Measurements from ENCODE around the gene KMT5C.
A peak's percentile ranks its signal among the peaks of the same experiment; 100 is the strongest.

KMT5C gene

GRCh38 chr19:55340784-55341147 is 1.1 kb downstream of the KMT5C start (continued):
- TF ChIP-seq TSHZ1 (tag by site-specific recombination; IDR thresholded peaks at IDR 0.05; ENCODE audit: borderline replicate concordance), result no peak
- no peak for TF ChIP-seq ZNF121 (tag by site-specific recombination; IDR thresholded peaks at IDR 0.05)
- TF ChIP-seq ZNF785 (tag by site-specific recombination; IDR thresholded peaks at IDR 0.05), result no peak
- TF ChIP-seq MYNN (tag by site-specific recombination; IDR thresholded peaks at IDR 0.05; ENCODE audit: borderline replicate concordance), result no peak
- no peak for TF ChIP-seq ZNF560 (tag by site-specific recombination; IDR thresholded peaks at IDR 0.05; ENCODE audit: borderline replicate concordance)
- TF ChIP-seq ZSCAN23 (tag by site-specific recombination; IDR thresholded peaks at IDR 0.05), result no peak
- TF ChIP-seq ZNF76 (tag by site-specific recombination; IDR thresholded peaks at IDR 0.05; ENCODE audit: borderline replicate concordance, low read depth), result no peak
- no peak for TF ChIP-seq ZNF561 (tag by site-specific recombination; IDR thresholded peaks at IDR 0.05; ENCODE audit: borderline replicate concordance)
- TF ChIP-seq ZNF202 (tag by site-specific recombination; IDR thresholded peaks at IDR 0.05; ENCODE audit: borderline replicate concordance), result no peak
- no peak for TF ChIP-seq ZSCAN4 (tag by site-specific recombination; IDR thresholded peaks at IDR 0.05)
- TF ChIP-seq BCL6B (tag by site-specific recombination; IDR thresholded peaks at IDR 0.05), result no peak
- TF ChIP-seq ZIC2 (tag by site-specific recombination; IDR thresholded peaks at IDR 0.05), result peak; percentile 100
- TF ChIP-seq KLF9 (tag by site-specific recombination; IDR thresholded peaks at IDR 0.05; ENCODE audit: low read depth), result 0 out of 2 replicates have a peak, but pooled peaks have one; percentile 12
- TF ChIP-seq PBX3 (CRISPR knock-in tag; IDR thresholded peaks at IDR 0.05), result 0 out of 2 replicates have a peak, but pooled peaks have one; percentile 23
- TF ChIP-seq ZNF530 (tag by site-specific recombination; IDR thresholded peaks at IDR 0.05; ENCODE audit: low read depth), result no peak
- TF ChIP-seq, protein P1, sequence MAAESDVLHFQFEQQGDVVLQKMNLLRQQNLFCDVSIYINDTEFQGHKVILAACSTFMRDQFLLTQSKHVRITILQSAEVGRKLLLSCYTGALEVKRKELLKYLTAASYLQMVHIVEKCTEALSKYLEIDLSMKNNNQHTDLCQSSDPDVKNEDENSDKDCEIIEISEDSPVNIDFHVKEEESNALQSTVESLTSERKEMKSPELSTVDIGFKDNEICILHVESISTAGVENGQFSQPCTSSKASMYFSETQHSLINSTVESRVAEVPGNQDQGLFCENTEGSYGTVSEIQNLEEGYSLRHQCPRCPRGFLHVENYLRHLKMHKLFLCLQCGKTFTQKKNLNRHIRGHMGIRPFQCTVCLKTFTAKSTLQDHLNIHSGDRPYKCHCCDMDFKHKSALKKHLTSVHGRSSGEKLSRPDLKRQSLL (tag by site-specific recombination; IDR thresholded peaks at IDR 0.05), result no peak
- no peak for TF ChIP-seq SALL2 (tag by site-specific recombination; IDR thresholded peaks at IDR 0.05; ENCODE audit: borderline replicate concordance)
- TF ChIP-seq ZNF792 (tag by site-specific recombination; IDR thresholded peaks at IDR 0.05), result no peak
- TF ChIP-seq, protein P2, sequence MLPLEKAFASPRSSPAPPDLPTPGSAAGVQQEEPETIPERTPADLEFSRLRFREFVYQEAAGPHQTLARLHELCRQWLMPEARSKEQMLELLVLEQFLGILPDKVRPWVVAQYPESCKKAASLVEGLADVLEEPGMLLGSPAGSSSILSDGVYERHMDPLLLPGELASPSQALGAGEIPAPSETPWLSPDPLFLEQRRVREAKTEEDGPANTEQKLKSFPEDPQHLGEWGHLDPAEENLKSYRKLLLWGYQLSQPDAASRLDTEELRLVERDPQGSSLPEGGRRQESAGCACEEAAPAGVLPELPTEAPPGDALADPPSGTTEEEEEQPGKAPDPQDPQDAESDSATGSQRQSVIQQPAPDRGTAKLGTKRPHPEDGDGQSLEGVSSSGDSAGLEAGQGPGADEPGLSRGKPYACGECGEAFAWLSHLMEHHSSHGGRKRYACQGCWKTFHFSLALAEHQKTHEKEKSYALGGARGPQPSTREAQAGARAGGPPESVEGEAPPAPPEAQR (tag by site-specific recombination; IDR thresholded peaks at IDR 0.05), result no peak
- TF ChIP-seq ZNF19 (tag by site-specific recombination; IDR thresholded peaks at IDR 0.05; ENCODE audit: low read depth), result no peak
- no peak for TF ChIP-seq ZEB2 (tag by site-specific recombination; IDR thresholded peaks at IDR 0.05)
- no peak for TF ChIP-seq ZNF791 (tag by site-specific recombination; IDR thresholded peaks at IDR 0.05)
- peak; percentile 59; the same call in 1 of the 2 replicates for TF ChIP-seq BCL11B (tag by site-specific recombination; IDR thresholded peaks at IDR 0.05; ENCODE audit: low read depth)
- TF ChIP-seq ZNF600 (tag by site-specific recombination; IDR thresholded peaks at IDR 0.05), result 0 out of 2 replicates have a peak, but pooled peaks have one; percentile 15
- TF ChIP-seq REPIN1 (tag by site-specific recombination; IDR thresholded peaks at IDR 0.05; ENCODE audit: low read depth), result no peak
- no peak for TF ChIP-seq ZNF138 (tag by site-specific recombination; IDR thresholded peaks at IDR 0.05; ENCODE audit: borderline replicate concordance)
- TF ChIP-seq KLF8 (tag by site-specific recombination; IDR thresholded peaks at IDR 0.05), result no peak; the same call in 1 of the 2 replicates
- no peak for TF ChIP-seq ZNF155 (tag by site-specific recombination; IDR thresholded peaks at IDR 0.05)
- TF ChIP-seq ZNF837 (tag by site-specific recombination; IDR thresholded peaks at IDR 0.05), result no peak
